OCI-LY7 (cell line): ENCODE results near the gene MSLN.

ENCODE experiments used
- EZH2phosphoT487 ChIP-seq: fragments of 200-600 bp; sonication (generic); IDR thresholded peaks from 2 replicates; pipeline ENCODE4 v1.6.1; 2018; ENCODE audit warnings: low read depth, borderline replicate concordance, mild to moderate bottlenecking, mixed run types, antibody characterized with exemption, low read length, moderate library complexity, mixed read lengths
- TF ChIP-seq, protein P1 (sequence below): fragments of 200-600 bp; sonication (generic); conservative IDR thresholded peaks from 2 replicates; pipeline ENCODE4 v1.5.1; 2014; ENCODE audit warnings: mild to moderate bottlenecking, antibody characterized with exemption, low read length, moderate library complexity, mixed read lengths

DNA sequence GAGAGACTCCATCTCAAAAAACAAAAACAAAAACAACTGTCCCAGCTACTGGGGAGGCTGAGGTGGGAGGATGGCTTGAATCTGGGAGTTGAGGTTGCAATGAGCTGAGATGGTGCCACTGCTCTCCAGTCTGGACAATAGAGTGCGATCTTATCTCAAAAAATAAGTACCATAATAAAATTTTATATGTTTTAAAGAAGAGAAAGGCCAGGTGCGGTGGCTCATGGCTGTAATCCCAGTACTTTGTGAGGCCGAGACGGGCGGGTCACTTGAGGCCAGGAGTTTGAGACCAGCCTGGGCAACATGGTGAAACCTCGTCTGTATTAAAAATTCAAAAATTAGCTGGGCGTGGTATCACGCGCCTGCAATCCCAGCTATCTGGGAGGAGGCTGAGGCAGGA, 16.3 kb downstream of the MSLN start:
- TF ChIP-seq, protein P1, sequence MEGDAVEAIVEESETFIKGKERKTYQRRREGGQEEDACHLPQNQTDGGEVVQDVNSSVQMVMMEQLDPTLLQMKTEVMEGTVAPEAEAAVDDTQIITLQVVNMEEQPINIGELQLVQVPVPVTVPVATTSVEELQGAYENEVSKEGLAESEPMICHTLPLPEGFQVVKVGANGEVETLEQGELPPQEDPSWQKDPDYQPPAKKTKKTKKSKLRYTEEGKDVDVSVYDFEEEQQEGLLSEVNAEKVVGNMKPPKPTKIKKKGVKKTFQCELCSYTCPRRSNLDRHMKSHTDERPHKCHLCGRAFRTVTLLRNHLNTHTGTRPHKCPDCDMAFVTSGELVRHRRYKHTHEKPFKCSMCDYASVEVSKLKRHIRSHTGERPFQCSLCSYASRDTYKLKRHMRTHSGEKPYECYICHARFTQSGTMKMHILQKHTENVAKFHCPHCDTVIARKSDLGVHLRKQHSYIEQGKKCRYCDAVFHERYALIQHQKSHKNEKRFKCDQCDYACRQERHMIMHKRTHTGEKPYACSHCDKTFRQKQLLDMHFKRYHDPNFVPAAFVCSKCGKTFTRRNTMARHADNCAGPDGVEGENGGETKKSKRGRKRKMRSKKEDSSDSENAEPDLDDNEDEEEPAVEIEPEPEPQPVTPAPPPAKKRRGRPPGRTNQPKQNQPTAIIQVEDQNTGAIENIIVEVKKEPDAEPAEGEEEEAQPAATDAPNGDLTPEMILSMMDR: no peak
- TF ChIP-seq EZH2phosphoT487: no peak
